HepG2 (cell line): Measurements from ENCODE around the gene DQX1. TPM values are rescaled to one million over a fixed set of nuclear protein-coding genes. Genes with fewer than 3 reads are reported as not detected.

ENCODE experiments used
- ARID2 ChIP-seq: sonication (generic); formaldehyde crosslinking; IDR thresholded peaks from 2 replicates; pipeline ENCODE4 v1.8.1; 2022; ENCODE audit warnings: mild to moderate bottlenecking, missing genetic modification reagents, borderline replicate concordance
- FOXJ3 ChIP-seq: sonication (generic); formaldehyde crosslinking; IDR thresholded peaks from 2 replicates; pipeline ENCODE4 v1.4.0; 2020; ENCODE audit warnings: missing genetic modification reagents, mild to moderate bottlenecking, borderline replicate concordance
- FOXP1 ChIP-seq, 2 experiments: fragments of 450-650 bp in 1 of 2; IDR thresholded peaks; 2 replicates each; pipeline ENCODE4 v1.6.1; 2017 to 2018; ENCODE audit warnings: antibody characterized with exemption in 1 of 2
- GABPB1 ChIP-seq: IDR thresholded peaks from 2 replicates; pipeline ENCODE4 v1.6.1; 2016; ENCODE audit warnings: mild to moderate bottlenecking, missing genetic modification reagents, moderate library complexity, missing compliant biosample characterization
- HNRNPK ChIP-seq: fragments of 200-400 bp; formaldehyde crosslinking; IDR thresholded peaks from 2 replicates; pipeline ENCODE4 v1.6.1; 2018; ENCODE audit warnings: low read length, low read depth, moderate library complexity, mild to moderate bottlenecking; ENCODE audit not compliant: poor library complexity, severe bottlenecking
- KDM4B ChIP-seq: sonication (generic); formaldehyde crosslinking; IDR thresholded peaks from 2 replicates; pipeline ENCODE4 v1.4.0; 2020; ENCODE audit warnings: missing genetic modification reagents
- RCOR2 ChIP-seq: IDR thresholded peaks from 2 replicates; pipeline ENCODE4 v1.6.1; 2016; ENCODE audit warnings: missing biosample characterization, missing genetic modification reagents
- STAG1 ChIP-seq: sonication (generic); formaldehyde crosslinking; IDR thresholded peaks from 2 replicates; pipeline ENCODE4 v1.4.0; 2020; ENCODE audit warnings: missing genetic modification reagents
- STAT5B ChIP-seq: sonication (generic); formaldehyde crosslinking; IDR thresholded peaks from 2 replicates; pipeline ENCODE4 v1.4.0; 2020; ENCODE audit warnings: missing genetic modification reagents
- TAF15 ChIP-seq: fragments of 200-400 bp; formaldehyde crosslinking; IDR thresholded peaks from one replicate; pipeline ENCODE4 v1.6.1; 2018; ENCODE audit warnings: mild to moderate bottlenecking, low read depth, low read length; ENCODE audit not compliant: poor library complexity, severe bottlenecking
- TRIM24 ChIP-seq: sonication (generic); formaldehyde crosslinking; IDR thresholded peaks from 2 replicates; pipeline ENCODE4 v1.8.0; 2022; ENCODE audit warnings: mild to moderate bottlenecking, missing genetic modification reagents
- ZNF562 ChIP-seq: sonication (generic); formaldehyde crosslinking; IDR thresholded peaks from 2 replicates; pipeline ENCODE4 v1.8.0; 2022; ENCODE audit warnings: missing genetic modification reagents, borderline replicate concordance
- ZNF749 ChIP-seq: sonication (generic); formaldehyde crosslinking; IDR thresholded peaks from 2 replicates; pipeline ENCODE4 v1.8.0; 2022; ENCODE audit warnings: mild to moderate bottlenecking, missing genetic modification reagents, moderate library complexity, borderline replicate concordance
- ZSCAN31 ChIP-seq: sonication (generic); formaldehyde crosslinking; IDR thresholded peaks from 2 replicates; pipeline ENCODE4 v1.5.0; 2020; ENCODE audit warnings: low read depth, mild to moderate bottlenecking, missing genetic modification reagents
- polyA plus RNA-seq, 8 experiments: library from polyadenylated mRNA; depleted of rRNA in 3 of 8; stranded (reverse) in 7 of 8; unstranded in 1 of 8; fragments of >200 nt; fragmentation: Illumina TruSeq in 4 of 8; extraction: Trizol in 4 of 8; gene quantifications; 2 replicates each; pipeline versions ENCODE4 v1.2.1 to v1.2.3, GENCODE V29; 2011 to 2016; ENCODE audit warnings: low read depth in 4 of 8, missing spikeins in 1 of 8, mixed read lengths in 1 of 8; ENCODE audit not compliant: insufficient read depth in 1 of 8
- total RNA-seq, 5 experiments: library from RNA; depleted of rRNA; stranded (reverse); fragments of >200 nt; fragmentation: Illumina TruSeq; extraction: Trizol; gene quantifications; 2 replicates each; pipeline ENCODE4 v1.2.3, GENCODE V29; 2016; ENCODE audit warnings: low read depth in 1 of 5
- TF ChIP-seq, protein P1 (sequence below): IDR thresholded peaks from 2 replicates; pipeline ENCODE4 v1.6.1; 2018; ENCODE audit warnings: missing genetic modification reagents
- TF ChIP-seq, protein P2 (sequence below), 2 experiments: sonication (generic) in 1 of 2; formaldehyde crosslinking in 1 of 2; IDR thresholded peaks; 2 replicates each; pipeline versions ENCODE4 v1.5.1 to v1.6.1; 2011 to 2020; ENCODE audit warnings: borderline replicate concordance in 1 of 2, low read depth in 1 of 2, low read length in 1 of 2, mild to moderate bottlenecking in 1 of 2, missing genetic modification reagents in 1 of 2, moderate library complexity in 1 of 2
- TF ChIP-seq, protein P3 (sequence below): sonication (generic); formaldehyde crosslinking; IDR thresholded peaks from 2 replicates; pipeline ENCODE4 v1.8.0; 2022; ENCODE audit warnings: mild to moderate bottlenecking, missing genetic modification reagents, moderate library complexity
- TF ChIP-seq, protein P4 (sequence below): sonication (generic); formaldehyde crosslinking; IDR thresholded peaks from 2 replicates; pipeline ENCODE4 v1.8.0; 2022; ENCODE audit warnings: mild to moderate bottlenecking, missing genetic modification reagents, moderate library complexity
- TF ChIP-seq, protein P5 (sequence below): sonication (generic); formaldehyde crosslinking; IDR thresholded peaks from 2 replicates; pipeline ENCODE4 v1.5.0; 2020; ENCODE audit warnings: missing genetic modification reagents, mild to moderate bottlenecking, borderline replicate concordance
- TF ChIP-seq, protein P6 (sequence below): sonication (generic); formaldehyde crosslinking; IDR thresholded peaks from 2 replicates; pipeline ENCODE4 v1.8.0; 2022; ENCODE audit warnings: missing genetic modification reagents, mild to moderate bottlenecking, inconsistent platforms, borderline replicate concordance

DQX1 gene
- total and polyA plus RNA-seq, 2 of the 13 experiments (the other 11 are each of a cell fraction or from before 2014, with no cell fraction given) = 27.6 to 89.8 TPM

DNA sequence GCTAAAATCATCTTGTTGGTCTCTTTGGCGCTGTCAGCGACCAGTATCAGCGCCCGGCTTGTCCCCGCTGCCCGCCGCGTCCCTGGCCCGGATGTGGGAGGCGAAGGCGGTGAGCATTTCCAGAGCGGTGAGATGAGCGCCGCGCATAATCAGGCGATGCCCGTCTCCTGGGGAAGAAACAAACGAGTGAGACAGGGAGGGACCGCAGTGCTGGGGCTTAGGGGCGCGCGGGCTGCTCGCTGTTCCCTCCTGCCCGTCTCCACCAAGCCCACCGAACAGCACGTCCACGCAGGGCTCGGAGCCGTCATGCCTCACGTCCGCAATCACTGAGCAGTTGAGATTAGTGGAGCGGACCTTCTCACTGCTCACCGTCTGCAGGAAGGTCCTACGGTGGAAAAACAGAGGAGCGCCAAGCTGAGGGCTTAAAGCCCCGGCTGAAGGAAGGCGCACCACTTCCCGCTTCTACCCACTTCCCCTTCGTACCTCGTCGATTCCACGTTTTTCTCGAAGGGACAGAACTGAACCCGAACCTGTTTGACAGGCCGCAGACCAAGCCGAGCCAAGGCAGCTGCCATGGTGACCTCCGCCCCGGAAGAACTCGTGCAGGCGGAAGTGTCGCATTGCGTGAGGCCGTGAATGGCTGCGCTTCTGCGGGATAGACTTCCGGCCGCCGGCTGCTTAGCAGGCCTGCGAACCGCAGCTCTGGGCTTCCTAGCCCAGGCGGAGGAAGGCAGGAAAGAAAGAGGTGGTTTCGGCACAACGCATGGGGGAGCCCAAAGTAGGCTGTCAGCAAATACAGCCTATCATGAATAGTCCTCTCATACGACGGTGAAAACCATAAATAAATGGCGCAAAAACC lies 53.7 kb downstream of the DQX1 start, which contains the start of gene MRPL53 (continued):
- no peak for TF ChIP-seq FOXP1 (IDR thresholded peaks at IDR 0.05)
- no peak; the same call in 1 of the 2 replicates for TF ChIP-seq FOXP1 (CRISPR knock-in tag; IDR thresholded peaks at IDR 0.05)
- peak; percentile 58 for TF ChIP-seq RCOR2 (CRISPR knock-in tag)
- TF ChIP-seq ARID2 (CRISPR knock-in tag) = peak; percentile 94
- TF ChIP-seq, protein P1, sequence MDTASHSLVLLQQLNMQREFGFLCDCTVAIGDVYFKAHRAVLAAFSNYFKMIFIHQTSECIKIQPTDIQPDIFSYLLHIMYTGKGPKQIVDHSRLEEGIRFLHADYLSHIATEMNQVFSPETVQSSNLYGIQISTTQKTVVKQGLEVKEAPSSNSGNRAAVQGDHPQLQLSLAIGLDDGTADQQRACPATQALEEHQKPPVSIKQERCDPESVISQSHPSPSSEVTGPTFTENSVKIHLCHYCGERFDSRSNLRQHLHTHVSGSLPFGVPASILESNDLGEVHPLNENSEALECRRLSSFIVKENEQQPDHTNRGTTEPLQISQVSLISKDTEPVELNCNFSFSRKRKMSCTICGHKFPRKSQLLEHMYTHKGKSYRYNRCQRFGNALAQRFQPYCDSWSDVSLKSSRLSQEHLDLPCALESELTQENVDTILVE (CRISPR knock-in tag) = peak; percentile 94
- TF ChIP-seq, protein P2, sequence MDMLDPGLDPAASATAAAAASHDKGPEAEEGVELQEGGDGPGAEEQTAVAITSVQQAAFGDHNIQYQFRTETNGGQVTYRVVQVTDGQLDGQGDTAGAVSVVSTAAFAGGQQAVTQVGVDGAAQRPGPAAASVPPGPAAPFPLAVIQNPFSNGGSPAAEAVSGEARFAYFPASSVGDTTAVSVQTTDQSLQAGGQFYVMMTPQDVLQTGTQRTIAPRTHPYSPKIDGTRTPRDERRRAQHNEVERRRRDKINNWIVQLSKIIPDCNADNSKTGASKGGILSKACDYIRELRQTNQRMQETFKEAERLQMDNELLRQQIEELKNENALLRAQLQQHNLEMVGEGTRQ (IDR thresholded peaks at IDR 0.05; ENCODE audit: low read depth, low read length) = no peak
- TF ChIP-seq, protein P2 (CRISPR knock-in tag; IDR thresholded peaks at IDR 0.05; ENCODE audit: borderline replicate concordance) = no peak; the same call in 1 of the 2 replicates
- TF ChIP-seq STAT5B (CRISPR knock-in tag) = peak; percentile 96
- peak; percentile 99 for TF ChIP-seq TAF15
- TF ChIP-seq TRIM24 = no peak
- TF ChIP-seq ZNF562 (CRISPR knock-in tag) = no peak
- TF ChIP-seq, protein P3, sequence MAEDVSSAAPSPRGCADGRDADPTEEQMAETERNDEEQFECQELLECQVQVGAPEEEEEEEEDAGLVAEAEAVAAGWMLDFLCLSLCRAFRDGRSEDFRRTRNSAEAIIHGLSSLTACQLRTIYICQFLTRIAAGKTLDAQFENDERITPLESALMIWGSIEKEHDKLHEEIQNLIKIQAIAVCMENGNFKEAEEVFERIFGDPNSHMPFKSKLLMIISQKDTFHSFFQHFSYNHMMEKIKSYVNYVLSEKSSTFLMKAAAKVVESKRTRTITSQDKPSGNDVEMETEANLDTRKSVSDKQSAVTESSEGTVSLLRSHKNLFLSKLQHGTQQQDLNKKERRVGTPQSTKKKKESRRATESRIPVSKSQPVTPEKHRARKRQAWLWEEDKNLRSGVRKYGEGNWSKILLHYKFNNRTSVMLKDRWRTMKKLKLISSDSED = peak; percentile 76; the same call in 1 of the 2 replicates
- TF ChIP-seq, protein P4, sequence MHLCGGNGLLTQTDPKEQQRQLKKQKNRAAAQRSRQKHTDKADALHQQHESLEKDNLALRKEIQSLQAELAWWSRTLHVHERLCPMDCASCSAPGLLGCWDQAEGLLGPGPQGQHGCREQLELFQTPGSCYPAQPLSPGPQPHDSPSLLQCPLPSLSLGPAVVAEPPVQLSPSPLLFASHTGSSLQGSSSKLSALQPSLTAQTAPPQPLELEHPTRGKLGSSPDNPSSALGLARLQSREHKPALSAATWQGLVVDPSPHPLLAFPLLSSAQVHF (CRISPR knock-in tag) = no peak; the same call in 1 of the 2 replicates
- TF ChIP-seq, protein P5, sequence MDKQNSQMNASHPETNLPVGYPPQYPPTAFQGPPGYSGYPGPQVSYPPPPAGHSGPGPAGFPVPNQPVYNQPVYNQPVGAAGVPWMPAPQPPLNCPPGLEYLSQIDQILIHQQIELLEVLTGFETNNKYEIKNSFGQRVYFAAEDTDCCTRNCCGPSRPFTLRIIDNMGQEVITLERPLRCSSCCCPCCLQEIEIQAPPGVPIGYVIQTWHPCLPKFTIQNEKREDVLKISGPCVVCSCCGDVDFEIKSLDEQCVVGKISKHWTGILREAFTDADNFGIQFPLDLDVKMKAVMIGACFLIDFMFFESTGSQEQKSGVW = no peak
- peak; percentile 95 for TF ChIP-seq KDM4B (CRISPR knock-in tag)
- TF ChIP-seq FOXJ3 = peak; percentile 66; the same call in 1 of the 2 replicates
- TF ChIP-seq GABPB1 = peak; percentile 100
- TF ChIP-seq, protein P6, sequence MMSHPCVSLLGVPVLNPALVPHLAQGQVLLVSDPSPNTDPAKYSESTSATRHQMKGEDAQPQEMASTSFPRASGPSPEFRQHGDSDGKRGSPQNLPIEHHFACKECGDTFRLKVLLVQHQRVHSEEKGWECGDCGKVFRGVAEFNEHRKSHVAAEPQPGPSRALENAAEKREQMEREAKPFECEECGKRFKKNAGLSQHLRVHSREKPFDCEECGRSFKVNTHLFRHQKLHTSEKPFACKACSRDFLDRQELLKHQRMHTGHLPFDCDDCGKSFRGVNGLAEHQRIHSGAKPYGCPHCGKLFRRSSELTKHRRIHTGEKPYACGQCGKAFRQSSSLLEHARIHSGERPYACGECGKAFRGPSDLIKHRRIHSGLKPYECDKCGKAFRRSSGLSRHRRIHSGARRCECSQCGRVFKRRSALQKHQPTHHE (CRISPR knock-in tag) = peak; percentile 56; the same call in 1 of the 2 replicates
- peak; percentile 99 for TF ChIP-seq ZSCAN31 (CRISPR knock-in tag)
- no peak for TF ChIP-seq HNRNPK
- peak; percentile 99 for TF ChIP-seq ZNF749 (CRISPR knock-in tag)
- peak; percentile 48 for TF ChIP-seq STAG1 (CRISPR knock-in tag)
